Skeletal muscle satellite cell (primary cell): ENCODE data around the gene CATSPER1.

Experiments
- H3K27me3 ChIP-seq: 2 replicates; pipeline ENCODE4 v1.7.0; 2013; ENCODE audit warnings: low read length; ENCODE audit not compliant: control insufficient read depth, insufficient read depth
- H3K36me3 ChIP-seq: 2 replicates; pipeline ENCODE4 v1.7.0; 2013; ENCODE audit warnings: mild to moderate bottlenecking, control low read depth, low read length; ENCODE audit not compliant: insufficient read depth
- H3K4me1 ChIP-seq: 2 replicates; pipeline ENCODE4 v1.7.0; 2013; ENCODE audit warnings: low read length; ENCODE audit not compliant: control insufficient read depth, insufficient read depth
- H3K4me2 ChIP-seq: 2 replicates; pipeline ENCODE4 v1.7.0; 2013; ENCODE audit warnings: mild to moderate bottlenecking, low read length
- H3K4me3 ChIP-seq: 2 replicates; pipeline ENCODE4 v1.7.0; 2013; ENCODE audit warnings: low read length
- H3K9ac ChIP-seq: 2 replicates; pipeline ENCODE4 v1.7.0; 2013; ENCODE audit warnings: mild to moderate bottlenecking, low read depth, low read length, moderate library complexity
- H3K9me3 ChIP-seq: replicated peaks from 2 replicates; pipeline ENCODE4 v1.7.0; 2013; ENCODE audit warnings: mild to moderate bottlenecking, control low read depth, low read length

The CATSPER1 gene

DNA sequence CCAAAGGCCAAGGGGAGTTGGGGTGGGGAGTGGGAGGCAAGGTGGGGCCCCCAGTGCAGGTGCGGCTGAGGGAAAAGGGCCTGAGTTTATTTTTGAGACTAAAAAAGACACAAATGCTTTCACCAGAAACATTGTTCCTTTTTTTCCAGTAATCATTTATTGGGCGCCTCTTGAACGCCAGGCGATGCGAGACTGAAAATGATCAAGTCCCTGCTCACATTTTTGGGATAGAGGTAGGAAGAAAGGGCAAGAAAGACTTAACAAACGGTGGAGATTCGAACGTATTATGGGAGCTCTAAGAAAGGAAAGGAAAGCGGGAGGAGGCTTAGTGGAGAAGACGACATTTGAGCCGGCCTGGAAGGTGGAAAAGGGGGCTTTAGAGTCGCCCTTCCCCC is 25.1 kb upstream of the CATSPER1 start:
- H3K9ac ChIP-seq = peak overlapping the region; percentile 98
- peak overlapping the region; percentile 98 for H3K4me3 ChIP-seq
- no peaks in the 10 kb centered on the region for H3K9me3 ChIP-seq
- peak overlapping the region; percentile 80 for H3K4me2 ChIP-seq
- peaks cover 19% of the 10 kb centered on the region for H3K36me3 ChIP-seq
- peaks cover 24% of the 10 kb centered on the region for H3K4me1 ChIP-seq
- H3K27me3 ChIP-seq = no peaks in the 10 kb centered on the region

DNA sequence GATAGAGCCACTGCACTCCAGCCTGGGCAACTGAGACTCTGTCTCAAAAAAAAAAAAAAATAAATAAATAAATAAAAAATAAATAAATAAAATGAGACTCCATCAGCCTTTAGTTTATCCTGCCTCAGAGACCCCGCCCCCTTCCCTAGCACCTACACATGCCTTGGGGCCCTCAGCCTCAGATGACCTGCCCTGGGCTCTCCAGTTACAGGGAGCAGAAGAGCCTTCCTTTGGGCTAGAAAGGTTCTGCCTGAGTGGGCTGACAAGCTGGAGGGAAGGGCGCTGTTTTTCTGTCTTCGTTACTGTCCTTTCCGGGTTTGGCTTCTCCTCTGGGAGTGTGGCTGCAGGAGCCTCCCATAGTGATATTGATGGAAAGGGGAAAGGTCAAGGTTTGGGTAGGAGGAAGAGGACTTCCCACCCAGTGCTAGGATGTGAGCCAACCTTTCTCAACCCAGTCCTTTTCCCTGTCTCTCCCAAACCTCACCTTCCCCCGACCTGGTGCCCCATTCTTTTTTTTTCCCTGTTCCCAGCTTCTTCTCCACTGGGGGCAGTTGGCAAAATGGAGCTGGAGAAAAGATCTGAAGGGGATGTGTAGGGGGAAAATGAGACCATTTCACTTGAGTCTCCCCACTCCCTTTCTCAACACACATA is 24.4 kb upstream of the CATSPER1 start:
- peak overlapping the region; percentile 98 for H3K9ac ChIP-seq
- H3K4me3 ChIP-seq = no peak overlapping the region
- no peaks in the 10 kb centered on the region for H3K27me3 ChIP-seq
- H3K4me2 ChIP-seq = peak overlapping the region; percentile 80
- H3K36me3 ChIP-seq = peaks cover 13% of the 10 kb centered on the region
- H3K9me3 ChIP-seq = no peaks in the 10 kb centered on the region
- H3K4me1 ChIP-seq = peaks cover 24% of the 10 kb centered on the region

- Histone ChIP-seq H3K9ac (no peak within 1 kb of the TSS), H3K27me3 (no peaks in the 10 kb centered on the region), H3K4me3 (no peak within 1 kb of the TSS), H3K36me3 (no peaks in the 10 kb centered on the region), H3K4me2 (no peak within 1 kb of the TSS), H3K9me3 (no peaks in the 10 kb centered on the region), H3K4me1 (peaks cover 28% of the 10 kb centered on the region)
These were observed 22.5 kb upstream of the CATSPER1 start, which contains the start of gene GAL3ST3 for GRCh38 chr11:66048547-66049323. Gene GAL3ST3 (minus strand): TSS chr11:66049161. CDS start chr11:66045415, 3,746 bp downstream.

DNA sequence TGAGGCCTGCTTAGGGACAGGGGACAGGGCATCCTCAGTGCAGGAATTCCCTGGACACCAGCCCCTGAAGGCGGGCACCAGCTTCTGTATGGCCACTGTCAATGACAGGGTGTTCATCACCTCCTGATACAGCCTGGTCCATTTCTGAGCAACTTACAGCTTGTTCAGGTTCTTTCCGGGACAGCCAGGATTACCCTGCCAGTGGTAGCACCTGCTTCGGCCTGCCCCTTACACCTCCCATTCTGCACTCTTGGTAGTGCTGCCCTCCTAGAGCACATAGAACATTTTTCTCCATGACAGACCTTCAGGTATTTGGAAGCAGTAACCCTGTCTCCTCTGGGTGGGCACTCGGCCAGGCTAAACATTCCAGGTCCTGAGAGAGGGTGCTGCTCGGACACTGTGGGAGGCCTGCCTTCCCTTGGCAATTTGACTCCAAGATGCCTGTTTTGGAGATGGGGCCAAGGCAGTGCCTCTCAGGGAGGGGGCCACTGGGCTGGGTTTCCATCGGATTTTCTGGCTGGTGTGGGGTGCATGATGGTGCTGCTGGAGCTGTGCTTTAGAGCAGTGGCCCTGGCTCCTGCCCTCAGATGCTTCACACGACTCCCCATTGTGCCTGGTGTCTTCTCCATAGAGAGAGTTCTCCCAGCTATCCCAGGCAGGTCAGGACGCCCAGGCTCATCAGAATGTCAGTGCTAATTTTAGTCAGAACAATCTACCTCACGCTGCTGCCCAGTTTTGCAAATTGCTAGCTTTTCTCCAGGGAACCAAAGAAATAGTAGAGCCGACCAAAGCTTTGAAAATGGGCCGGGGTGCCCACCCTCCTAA is 21.5 kb upstream of the CATSPER1 start:
- Histone ChIP-seq H3K9ac (no peak overlapping the region), H3K27me3 (no peaks in the 10 kb centered on the region), H3K4me1 (peaks cover 21% of the 10 kb centered on the region), H3K4me3 (no peak overlapping the region), H3K36me3 (no peaks in the 10 kb centered on the region), H3K9me3 (no peaks in the 10 kb centered on the region), H3K4me2 (no peak overlapping the region)

DNA sequence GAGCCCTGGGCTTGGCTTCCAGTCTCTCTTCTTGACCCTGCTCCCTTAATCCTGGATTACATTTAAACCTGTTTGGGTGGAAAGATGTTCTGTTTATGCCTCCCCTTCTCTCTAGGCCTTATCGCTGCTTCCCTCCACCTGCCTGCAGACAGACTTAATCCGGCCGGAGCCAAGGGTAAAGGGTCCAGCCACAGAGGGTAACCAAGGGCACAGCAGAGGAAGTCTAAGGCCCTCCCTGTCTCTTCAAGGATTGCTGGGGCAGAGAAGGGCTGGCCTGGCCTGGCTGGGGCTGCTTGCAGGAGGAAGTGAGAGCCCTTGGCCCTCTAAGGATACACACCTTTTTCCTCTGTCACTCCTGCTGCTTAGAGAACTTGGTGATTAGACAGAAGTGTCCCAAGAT is 20.6 kb upstream of the CATSPER1 start:
- no peak overlapping the region for H3K4me2 ChIP-seq
- no peaks in the 10 kb centered on the region for H3K27me3 ChIP-seq
- no peak overlapping the region for H3K4me3 ChIP-seq
- no peaks in the 10 kb centered on the region for H3K36me3 ChIP-seq
- H3K9me3 ChIP-seq = no peaks in the 10 kb centered on the region
- peaks cover 21% of the 10 kb centered on the region for H3K4me1 ChIP-seq
- H3K9ac ChIP-seq = no peak overlapping the region

DNA sequence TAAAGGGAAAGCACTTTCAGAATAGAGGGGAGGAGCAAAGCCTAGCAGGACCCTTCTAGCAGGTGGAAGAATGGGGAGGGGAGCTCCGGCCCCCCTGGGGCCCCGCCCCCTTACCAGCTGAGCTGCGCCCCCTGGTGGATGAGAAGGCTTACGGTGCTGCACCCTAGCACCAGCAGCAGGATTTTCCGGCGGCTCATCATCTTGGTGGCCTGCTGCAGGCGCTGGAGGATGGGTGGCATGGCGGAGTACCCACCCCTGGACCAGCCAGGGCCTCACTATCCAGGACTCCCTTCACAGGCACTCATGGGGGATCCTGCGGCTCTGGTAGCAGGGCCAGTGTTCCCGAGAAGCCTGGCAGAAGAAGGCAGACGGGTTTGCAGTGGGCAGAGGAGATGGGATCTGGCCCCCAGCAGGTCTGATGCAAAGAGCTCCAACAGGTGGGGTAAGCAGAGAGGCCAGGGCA is 18.9 kb upstream of the CATSPER1 start:
- Histone ChIP-seq H3K36me3 (no peaks in the 10 kb centered on the region), H3K4me1 (peaks cover 9% of the 10 kb centered on the region), H3K27me3 (no peaks in the 10 kb centered on the region), H3K9ac (no peak overlapping the region), H3K4me3 (no peak overlapping the region), H3K9me3 (no peaks in the 10 kb centered on the region), H3K4me2 (peak overlapping the region; percentile 50)

DNA sequence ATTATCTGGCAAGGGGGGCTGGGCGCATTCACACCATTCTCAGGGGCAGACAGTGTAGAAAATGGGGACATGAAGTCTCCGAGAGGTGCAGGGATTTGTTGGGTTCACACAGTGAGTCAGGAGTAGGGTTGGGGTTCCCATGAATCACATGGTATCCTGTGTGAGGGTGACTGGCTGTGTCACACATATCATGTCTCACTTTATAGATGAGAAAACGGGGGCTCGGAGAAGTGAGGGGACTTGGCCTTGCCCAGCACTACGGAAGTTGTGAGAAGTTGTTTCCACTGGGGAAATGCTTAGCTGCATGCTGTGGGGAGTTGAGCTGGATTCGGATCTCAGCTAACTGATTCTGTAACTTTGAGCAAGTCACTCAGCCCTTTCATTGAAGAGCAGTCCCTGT is 18.5 kb upstream of the CATSPER1 start:
- H3K4me1 ChIP-seq = peaks cover 9% of the 10 kb centered on the region
- no peak overlapping the region for H3K9ac ChIP-seq
- no peak overlapping the region for H3K4me3 ChIP-seq
- H3K9me3 ChIP-seq = no peaks in the 10 kb centered on the region
- no peaks in the 10 kb centered on the region for H3K36me3 ChIP-seq
- peak overlapping the region; percentile 50 for H3K4me2 ChIP-seq
- no peaks in the 10 kb centered on the region for H3K27me3 ChIP-seq

GRCh38 chr11:66042996-66043906 is 17.0 kb upstream of the CATSPER1 start:
- H3K4me2 ChIP-seq = no peak overlapping the region
- no peaks in the 10 kb centered on the region for H3K36me3 ChIP-seq
- peaks cover 9% of the 10 kb centered on the region for H3K4me1 ChIP-seq
- H3K9ac ChIP-seq = no peak overlapping the region
- H3K4me3 ChIP-seq = no peak overlapping the region
- H3K9me3 ChIP-seq = no peaks in the 10 kb centered on the region
- H3K27me3 ChIP-seq = no peaks in the 10 kb centered on the region

DNA sequence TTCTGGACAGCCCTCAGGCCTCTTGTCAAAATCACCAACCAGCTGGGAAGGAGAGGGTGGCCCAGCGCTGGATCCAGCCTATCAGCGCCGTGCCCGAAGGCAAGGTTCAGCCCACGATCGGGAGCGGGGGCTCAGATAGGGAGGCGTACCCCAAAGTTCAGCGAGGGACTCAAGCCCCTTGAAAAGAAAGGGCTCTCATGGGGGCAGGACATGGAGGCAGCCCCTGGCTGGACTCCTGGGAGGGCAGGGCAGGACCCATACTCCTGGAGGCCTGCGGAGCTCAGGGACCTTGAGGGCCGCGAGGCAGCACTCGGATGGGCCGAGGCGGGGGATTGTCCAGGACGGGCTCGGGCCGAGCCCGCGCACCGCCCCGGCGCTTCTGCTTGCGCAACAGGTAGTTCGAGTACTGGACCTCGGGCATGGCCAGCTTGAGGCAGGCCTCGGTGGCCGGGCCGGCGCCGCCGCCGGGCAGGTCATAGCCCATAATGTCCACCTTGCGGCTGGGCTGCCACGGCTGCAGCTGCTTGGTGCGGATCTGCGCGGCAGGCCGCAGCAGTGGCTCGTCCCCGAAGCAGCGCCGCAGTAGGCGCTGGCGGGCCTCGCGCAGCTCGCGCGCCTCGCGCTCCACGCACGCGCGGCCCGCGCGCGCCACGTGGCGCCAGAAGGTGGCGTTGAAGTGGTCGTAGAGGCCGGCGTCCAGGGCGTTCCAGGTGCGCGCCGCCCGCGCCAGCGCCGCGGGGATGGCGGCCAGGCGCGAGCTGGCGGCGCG is 16.1 kb upstream of the CATSPER1 start:
- H3K9ac ChIP-seq = no peak overlapping the region

GRCh38 chr11:66039765-66040164 is 13.5 kb upstream of the CATSPER1 start:
- Histone ChIP-seq H3K27me3 (no peaks in the 10 kb centered on the region), H3K4me1 (peaks cover under 1% of the 10 kb centered on the region), H3K36me3 (no peaks in the 10 kb centered on the region), H3K4me3 (no peak overlapping the region), H3K4me2 (no peak overlapping the region), H3K9me3 (no peaks in the 10 kb centered on the region), H3K9ac (no peak overlapping the region)

More for the DNA sequence above, 16.1 kb upstream of the CATSPER1 start:
- no peak overlapping the region for H3K4me2 ChIP-seq
- H3K4me1 ChIP-seq = peaks cover 4% of the 10 kb centered on the region
- no peaks in the 10 kb centered on the region for H3K9me3 ChIP-seq
- no peak overlapping the region for H3K4me3 ChIP-seq
- no peaks in the 10 kb centered on the region for H3K36me3 ChIP-seq
- no peaks in the 10 kb centered on the region for H3K27me3 ChIP-seq
